ENCODE data around the gene NHS. TPM values are rescaled to one million over a fixed set of nuclear protein-coding genes. Genes with fewer than 3 reads are reported as not detected.

Gene NHS
- polyA plus RNA-seq, 1 donor (not counting 4 experiments of a cell fraction or from before 2014, with no cell fraction given), result 5.4 TPM

DNA sequence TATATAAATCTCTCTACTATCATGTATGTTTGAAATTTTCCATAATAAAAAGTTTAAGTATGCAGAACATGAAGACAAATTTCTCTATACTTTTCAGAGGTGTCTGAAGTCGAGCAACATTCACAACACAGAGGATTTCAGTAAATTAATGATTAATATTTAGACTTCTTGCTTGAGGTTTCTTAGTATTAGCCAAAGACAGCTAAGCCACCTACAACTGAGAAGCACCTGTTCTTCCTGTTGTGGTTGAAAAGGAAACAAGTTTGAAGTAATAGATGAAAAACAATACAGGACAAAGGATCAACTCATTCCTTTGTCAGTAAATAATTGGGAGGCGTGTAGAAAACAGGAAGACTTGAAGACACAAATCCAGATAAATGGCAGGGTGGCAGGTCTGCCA lies 383.4 kb downstream of the NHS start:
- no peak overlapping the region for H3K27ac ChIP-seq (ENCODE audit: control insufficient read depth, insufficient read depth, low read length)
- TF ChIP-seq, protein P1, sequence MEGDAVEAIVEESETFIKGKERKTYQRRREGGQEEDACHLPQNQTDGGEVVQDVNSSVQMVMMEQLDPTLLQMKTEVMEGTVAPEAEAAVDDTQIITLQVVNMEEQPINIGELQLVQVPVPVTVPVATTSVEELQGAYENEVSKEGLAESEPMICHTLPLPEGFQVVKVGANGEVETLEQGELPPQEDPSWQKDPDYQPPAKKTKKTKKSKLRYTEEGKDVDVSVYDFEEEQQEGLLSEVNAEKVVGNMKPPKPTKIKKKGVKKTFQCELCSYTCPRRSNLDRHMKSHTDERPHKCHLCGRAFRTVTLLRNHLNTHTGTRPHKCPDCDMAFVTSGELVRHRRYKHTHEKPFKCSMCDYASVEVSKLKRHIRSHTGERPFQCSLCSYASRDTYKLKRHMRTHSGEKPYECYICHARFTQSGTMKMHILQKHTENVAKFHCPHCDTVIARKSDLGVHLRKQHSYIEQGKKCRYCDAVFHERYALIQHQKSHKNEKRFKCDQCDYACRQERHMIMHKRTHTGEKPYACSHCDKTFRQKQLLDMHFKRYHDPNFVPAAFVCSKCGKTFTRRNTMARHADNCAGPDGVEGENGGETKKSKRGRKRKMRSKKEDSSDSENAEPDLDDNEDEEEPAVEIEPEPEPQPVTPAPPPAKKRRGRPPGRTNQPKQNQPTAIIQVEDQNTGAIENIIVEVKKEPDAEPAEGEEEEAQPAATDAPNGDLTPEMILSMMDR (optimal IDR thresholded peaks at IDR 0.05 in 1 of 3, IDR thresholded peaks at IDR 0.05 in 1 of 3, conservative IDR thresholded peaks at IDR 0.05 in 1 of 3; ENCODE audit: extremely low read depth in 1 of 3, insufficient read depth in 2 of 3, low read length in 3 of 3), result no peak
- TF ChIP-seq EZH2 (IDR thresholded peaks at IDR 0.05; ENCODE audit: low read length), result no peak
- H3K36me3 ChIP-seq (ENCODE audit: control insufficient read depth in 2 of 2, extremely low read depth in 1 of 2, insufficient read depth in 2 of 2, low read length in 2 of 2), result no peaks in the 10 kb centered on the region
- no peaks in the 10 kb centered on the region for H3K79me2 ChIP-seq (ENCODE audit: control insufficient read depth, insufficient read depth, low read length)
- no peaks in the 10 kb centered on the region for H4K20me1 ChIP-seq (ENCODE audit: control insufficient read depth, extremely low read depth, insufficient read depth, low read length)
- H3K9me1 ChIP-seq (ENCODE audit: control insufficient read depth, extremely low read depth, insufficient read depth, low read length), result no peaks in the 10 kb centered on the region
- no peaks in the 10 kb centered on the region for H3K9me3 ChIP-seq (ENCODE audit: control insufficient read depth, low read depth, low read length)
- H3K4me1 ChIP-seq (ENCODE audit: control insufficient read depth, extremely low read depth, insufficient read depth, low read length), result no peaks in the 10 kb centered on the region
- dilution Hi-C loops (cut with MboI; ENCODE audit: extremely low pct_ligation_motif_present, low sequenced_read_pairs), result no loop called here
- no peak overlapping the region for H2AFZ ChIP-seq (ENCODE audit: control insufficient read depth, low read length)
- H3K4me2 ChIP-seq (ENCODE audit: control insufficient read depth, extremely low read depth, insufficient read depth, low read depth, low read length), result no peak overlapping the region
- no peak overlapping the region for H3K9ac ChIP-seq (ENCODE audit: control insufficient read depth, extremely low read depth, insufficient read depth, low read length)
- FAIRE-seq (no peak), DNase-seq (ENCODE audit: low read depth, low spot score) (no peak)
- no peaks in the 10 kb centered on the region for H3K27me3 ChIP-seq (ENCODE audit: control insufficient read depth, extremely low read depth, insufficient read depth, low read length)
- no peak overlapping the region for H3K4me3 ChIP-seq (ENCODE audit: control insufficient read depth in 2 of 3, extremely low read depth in 1 of 3, insufficient read depth in 2 of 3, low read depth in 1 of 3, low read length in 3 of 3)

DNA sequence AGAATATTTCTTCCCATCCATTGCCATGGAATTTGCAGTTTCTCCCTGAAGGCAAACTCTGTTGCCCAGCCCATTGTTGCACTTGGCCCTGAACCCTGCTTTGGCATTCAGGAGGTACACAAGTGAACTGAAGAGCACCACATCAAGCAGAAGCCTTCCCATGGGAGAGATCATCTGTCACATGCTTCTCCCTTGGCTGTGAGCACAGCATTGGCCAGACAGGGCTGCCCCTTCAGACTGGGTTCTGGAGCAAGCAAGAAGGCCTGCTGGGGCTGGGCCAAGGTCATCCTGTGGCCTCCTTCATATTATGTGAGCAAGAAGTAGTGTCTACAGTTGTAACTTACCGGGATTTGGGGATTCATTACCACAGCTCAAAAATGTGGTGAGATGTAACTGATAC lies 385.0 kb downstream of the NHS start:
- Histone ChIP-seq H3K4me3 (ENCODE audit: control insufficient read depth in 2 of 3, extremely low read depth in 1 of 3, insufficient read depth in 2 of 3, low read depth in 1 of 3, low read length in 3 of 3) (no peak overlapping the region), H3K9me3 (ENCODE audit: control insufficient read depth, low read depth, low read length) (no peaks in the 10 kb centered on the region), H3K9ac (ENCODE audit: control insufficient read depth, extremely low read depth, insufficient read depth, low read length) (no peak overlapping the region), H3K9me1 (ENCODE audit: control insufficient read depth, extremely low read depth, insufficient read depth, low read length) (no peaks in the 10 kb centered on the region), H3K4me2 (ENCODE audit: control insufficient read depth, extremely low read depth, insufficient read depth, low read depth, low read length) (no peak overlapping the region), H3K4me1 (ENCODE audit: control insufficient read depth, extremely low read depth, insufficient read depth, low read length) (no peaks in the 10 kb centered on the region), H3K27ac (ENCODE audit: control insufficient read depth, insufficient read depth, low read length) (no peak overlapping the region), H3K36me3 (ENCODE audit: control insufficient read depth in 2 of 2, extremely low read depth in 1 of 2, insufficient read depth in 2 of 2, low read length in 2 of 2) (no peaks in the 10 kb centered on the region), H3K27me3 (ENCODE audit: control insufficient read depth, extremely low read depth, insufficient read depth, low read length) (no peaks in the 10 kb centered on the region), H4K20me1 (ENCODE audit: control insufficient read depth, extremely low read depth, insufficient read depth, low read length) (no peaks in the 10 kb centered on the region), H2AFZ (ENCODE audit: control insufficient read depth, low read length) (no peak overlapping the region), H3K79me2 (ENCODE audit: control insufficient read depth, insufficient read depth, low read length) (no peaks in the 10 kb centered on the region)
- TF ChIP-seq EZH2 (IDR thresholded peaks at IDR 0.05; ENCODE audit: low read length), result no peak
- TF ChIP-seq, protein P1 (optimal IDR thresholded peaks at IDR 0.05 in 1 of 3, IDR thresholded peaks at IDR 0.05 in 1 of 3, conservative IDR thresholded peaks at IDR 0.05 in 1 of 3; ENCODE audit: extremely low read depth in 1 of 3, insufficient read depth in 2 of 3, low read length in 3 of 3), result no peak
- dilution Hi-C loops (cut with MboI; ENCODE audit: extremely low pct_ligation_motif_present, low sequenced_read_pairs), result no loop called here
- DNase-seq (ENCODE audit: low read depth, low spot score) (no peak), FAIRE-seq (no peak)
